Neural cell (in vitro differentiated cells): ENCODE results near the gene AP3S1. TPM values are rescaled to one million over a fixed set of nuclear protein-coding genes. Genes with fewer than 3 reads are reported as not detected.

Source experiments
- H2AFZ ChIP-seq: fragments of 200-600, 300-800 bp; sonication (generic), shearing (Covaris generic); 2 replicates; pipeline ENCODE4 v1.6.0; 2014; ENCODE audit warnings: low read depth, mild to moderate bottlenecking, antibody characterized with exemption, low read length, moderate library complexity
- H3F3A ChIP-seq: fragments of 200-600 bp; shearing (Covaris generic); 2 replicates; pipeline ENCODE4 v1.6.1; 2016; ENCODE audit warnings: mild to moderate bottlenecking, moderate library complexity, mixed read lengths, antibody characterized with exemption, low read length; ENCODE audit not compliant: insufficient read depth, poor library complexity, severe bottlenecking
- H3K27ac ChIP-seq: fragments of 200-600, 300-800 bp; sonication (generic), shearing (Covaris generic); 2 replicates; pipeline ENCODE4 v1.5.1; 2014; ENCODE audit warnings: mild to moderate bottlenecking, low read length, moderate library complexity
- H3K27me3 ChIP-seq: fragments of 300-800, 200-600 bp; sonication (generic), shearing (Covaris generic); 2 replicates; pipeline ENCODE4 v1.6.0; 2014; ENCODE audit warnings: mild to moderate bottlenecking, low read depth, low read length, moderate library complexity; ENCODE audit not compliant: insufficient read depth
- H3K36me3 ChIP-seq: fragments of 300-800, 200-600 bp; sonication (generic), shearing (Covaris generic); 2 replicates; pipeline ENCODE4 v1.5.1; 2014; ENCODE audit warnings: mild to moderate bottlenecking, antibody characterized with exemption, low read length, moderate library complexity; ENCODE audit not compliant: insufficient read depth
- H3K4me2 ChIP-seq: fragments of 300-800, 200-600 bp; sonication (generic), shearing (Covaris generic); 2 replicates; pipeline ENCODE4 v1.6.0; 2014; ENCODE audit warnings: mild to moderate bottlenecking, low read length
- H3K4me3 ChIP-seq: fragments of 300-800, 200-600 bp; sonication (generic), shearing (Covaris generic); 2 replicates; pipeline ENCODE4 v1.5.1; 2014; ENCODE audit warnings: mild to moderate bottlenecking, low read length, moderate library complexity
- H3K79me2 ChIP-seq: fragments of 200-600 bp; shearing (Covaris generic); replicated peaks from 2 replicates; pipeline ENCODE4 v1.6.0; 2014; ENCODE audit warnings: mild to moderate bottlenecking, low read length, moderate library complexity; ENCODE audit not compliant: insufficient read depth
- H3K9ac ChIP-seq: fragments of 300-800, 200-600 bp; sonication (generic), shearing (Covaris generic); 2 replicates; pipeline ENCODE4 v1.6.1; 2016; ENCODE audit warnings: mild to moderate bottlenecking, low read length, mixed read lengths
- H3K9me2 ChIP-seq: fragments of 200-600 bp; shearing (Covaris generic); 2 replicates; pipeline ENCODE4 v1.6.1; 2016; ENCODE audit warnings: mild to moderate bottlenecking, low read length, mixed read lengths; ENCODE audit not compliant: insufficient read depth
- H3K9me3 ChIP-seq: fragments of 200-600, 300-800 bp; sonication (generic), shearing (Covaris generic); 2 replicates; pipeline ENCODE4 v1.6.1; 2016; ENCODE audit warnings: mild to moderate bottlenecking, mixed run types, low read length, moderate library complexity, mixed read lengths
- H4K20me1 ChIP-seq: fragments of 200-600 bp; shearing (Covaris generic); 2 replicates; pipeline ENCODE4 v1.6.1; 2016; ENCODE audit warnings: mild to moderate bottlenecking, mixed run types; ENCODE audit not compliant: insufficient read depth
- CTCF ChIP-seq: fragments of 450-650 bp; IDR thresholded peaks from 2 replicates; pipeline ENCODE4 v1.5.1; 2014; ENCODE audit warnings: antibody characterized with exemption, mild to moderate bottlenecking, moderate library complexity; ENCODE audit not compliant: poor library complexity, severe bottlenecking
- EP300 ChIP-seq: fragments of 450-650 bp; conservative IDR thresholded peaks from 2 replicates; pipeline ENCODE4 v1.6.1; 2014; ENCODE audit warnings: antibody characterized with exemption, mild to moderate bottlenecking, moderate library complexity; ENCODE audit not compliant: poor library complexity, severe bottlenecking
- EZH2 ChIP-seq: fragments of 200-600, 300-800 bp; shearing (Covaris generic), sonication (generic); IDR thresholded peaks from 2 replicates; pipeline ENCODE4 v1.6.1; 2014; ENCODE audit warnings: antibody characterized with exemption, low read length, borderline replicate concordance, mild to moderate bottlenecking; ENCODE audit not compliant: insufficient read depth, poor library complexity, severe bottlenecking
- MXI1 ChIP-seq: fragments of 450-650 bp; conservative IDR thresholded peaks from 2 replicates; pipeline ENCODE4 v1.6.1; 2014; ENCODE audit warnings: antibody characterized with exemption, mild to moderate bottlenecking; ENCODE audit not compliant: poor library complexity, severe bottlenecking
- POLR2AphosphoS5 ChIP-seq: IDR thresholded peaks from 2 replicates; pipeline ENCODE4 v1.6.1; 2012
- RAD21 ChIP-seq: fragments of 450-650 bp; conservative IDR thresholded peaks from 2 replicates; pipeline ENCODE4 v1.6.1; 2014; ENCODE audit warnings: antibody characterized with exemption, mild to moderate bottlenecking, moderate library complexity
- SMC3 ChIP-seq: fragments of 450-650 bp; conservative IDR thresholded peaks from 2 replicates; pipeline ENCODE4 v1.6.1; 2014; ENCODE audit warnings: antibody characterized with exemption, mild to moderate bottlenecking, moderate library complexity; ENCODE audit not compliant: poor library complexity
- TAF1 ChIP-seq: IDR thresholded peaks from 2 replicates; pipeline ENCODE4 v1.6.1; 2012; ENCODE audit warnings: low read depth
- polyA plus RNA-seq: library from polyadenylated mRNA; depleted of rRNA; stranded (reverse); fragments of >200 nt; gene quantifications from 2 replicates; pipeline ENCODE4 v1.2.3, GENCODE V29; 2014
- TF ChIP-seq, protein P1 (sequence below): IDR thresholded peaks from 2 replicates; pipeline ENCODE4 v1.6.1; 2012; ENCODE audit warnings: borderline replicate concordance

The AP3S1 gene
- polyA plus RNA-seq, 1 donor from 2014 or later = 207 TPM

GRCh38 chr5:115817386-115817785 lies 24.3 kb upstream of the AP3S1 start:
- no peaks in the 10 kb centered on the region for H3K9me2 ChIP-seq
- H3K4me3 ChIP-seq = peak overlapping the region; percentile 84
- H3F3A ChIP-seq = peaks cover 2% of the 10 kb centered on the region
- H3K27me3 ChIP-seq = no peaks in the 10 kb centered on the region
- peak overlapping the region; percentile 34 for H3K4me2 ChIP-seq
- H4K20me1 ChIP-seq = no peaks in the 10 kb centered on the region
- H3K9ac ChIP-seq = peak overlapping the region; percentile 89
- H3K9me3 ChIP-seq = no peaks in the 10 kb centered on the region
- peak overlapping the region; percentile 96 for H3K27ac ChIP-seq
- TF ChIP-seq TAF1 (no peak), EZH2 (no peak), RAD21 (no peak), POLR2AphosphoS5 (no peak)
- H3K79me2 ChIP-seq = peaks cover 24% of the 10 kb centered on the region
- H2AFZ ChIP-seq = peak overlapping the region; percentile 78
- peaks cover under 1% of the 10 kb centered on the region for H3K36me3 ChIP-seq

DNA sequence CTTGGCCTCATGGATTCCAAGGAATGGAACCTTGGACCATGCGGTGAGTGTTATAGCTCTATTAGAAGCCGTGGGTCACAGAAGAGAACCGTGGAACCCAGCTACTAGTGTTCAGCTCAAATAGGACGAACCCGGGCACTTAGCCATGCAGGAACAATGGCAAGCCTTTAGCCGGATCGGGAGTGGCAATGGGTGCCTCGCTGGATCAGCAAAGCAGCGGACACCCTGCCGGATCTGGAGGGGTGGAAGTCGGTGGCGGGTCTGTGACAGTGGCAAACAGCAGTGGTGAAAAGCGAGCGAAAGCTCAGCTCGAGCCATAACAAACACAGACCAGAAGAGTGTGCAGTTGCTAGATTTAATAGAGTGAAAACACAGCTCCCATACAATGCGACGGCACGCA lies 22.9 kb upstream of the AP3S1 start:
- H3K9me2 ChIP-seq = no peaks in the 10 kb centered on the region
- no peak overlapping the region for H3K4me3 ChIP-seq
- no peaks in the 10 kb centered on the region for H4K20me1 ChIP-seq
- no peaks in the 10 kb centered on the region for H3K9me3 ChIP-seq
- no peaks in the 10 kb centered on the region for H3K36me3 ChIP-seq
- H3K27ac ChIP-seq = no peak overlapping the region
- H3K27me3 ChIP-seq = no peaks in the 10 kb centered on the region
- peaks cover 2% of the 10 kb centered on the region for H3F3A ChIP-seq
- no peak overlapping the region for H2AFZ ChIP-seq
- H3K9ac ChIP-seq = no peak overlapping the region
- no peak overlapping the region for H3K4me2 ChIP-seq
- TF ChIP-seq CTCF (no peak), TAF1 (no peak), MXI1 (no peak), EP300 (no peak), EZH2 (no peak), POLR2AphosphoS5 (no peak), RAD21 (no peak), SMC3 (no peak)
- TF ChIP-seq, protein P1, sequence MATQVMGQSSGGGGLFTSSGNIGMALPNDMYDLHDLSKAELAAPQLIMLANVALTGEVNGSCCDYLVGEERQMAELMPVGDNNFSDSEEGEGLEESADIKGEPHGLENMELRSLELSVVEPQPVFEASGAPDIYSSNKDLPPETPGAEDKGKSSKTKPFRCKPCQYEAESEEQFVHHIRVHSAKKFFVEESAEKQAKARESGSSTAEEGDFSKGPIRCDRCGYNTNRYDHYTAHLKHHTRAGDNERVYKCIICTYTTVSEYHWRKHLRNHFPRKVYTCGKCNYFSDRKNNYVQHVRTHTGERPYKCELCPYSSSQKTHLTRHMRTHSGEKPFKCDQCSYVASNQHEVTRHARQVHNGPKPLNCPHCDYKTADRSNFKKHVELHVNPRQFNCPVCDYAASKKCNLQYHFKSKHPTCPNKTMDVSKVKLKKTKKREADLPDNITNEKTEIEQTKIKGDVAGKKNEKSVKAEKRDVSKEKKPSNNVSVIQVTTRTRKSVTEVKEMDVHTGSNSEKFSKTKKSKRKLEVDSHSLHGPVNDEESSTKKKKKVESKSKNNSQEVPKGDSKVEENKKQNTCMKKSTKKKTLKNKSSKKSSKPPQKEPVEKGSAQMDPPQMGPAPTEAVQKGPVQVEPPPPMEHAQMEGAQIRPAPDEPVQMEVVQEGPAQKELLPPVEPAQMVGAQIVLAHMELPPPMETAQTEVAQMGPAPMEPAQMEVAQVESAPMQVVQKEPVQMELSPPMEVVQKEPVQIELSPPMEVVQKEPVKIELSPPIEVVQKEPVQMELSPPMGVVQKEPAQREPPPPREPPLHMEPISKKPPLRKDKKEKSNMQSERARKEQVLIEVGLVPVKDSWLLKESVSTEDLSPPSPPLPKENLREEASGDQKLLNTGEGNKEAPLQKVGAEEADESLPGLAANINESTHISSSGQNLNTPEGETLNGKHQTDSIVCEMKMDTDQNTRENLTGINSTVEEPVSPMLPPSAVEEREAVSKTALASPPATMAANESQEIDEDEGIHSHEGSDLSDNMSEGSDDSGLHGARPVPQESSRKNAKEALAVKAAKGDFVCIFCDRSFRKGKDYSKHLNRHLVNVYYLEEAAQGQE = no peak
- peaks cover 15% of the 10 kb centered on the region for H3K79me2 ChIP-seq

DNA sequence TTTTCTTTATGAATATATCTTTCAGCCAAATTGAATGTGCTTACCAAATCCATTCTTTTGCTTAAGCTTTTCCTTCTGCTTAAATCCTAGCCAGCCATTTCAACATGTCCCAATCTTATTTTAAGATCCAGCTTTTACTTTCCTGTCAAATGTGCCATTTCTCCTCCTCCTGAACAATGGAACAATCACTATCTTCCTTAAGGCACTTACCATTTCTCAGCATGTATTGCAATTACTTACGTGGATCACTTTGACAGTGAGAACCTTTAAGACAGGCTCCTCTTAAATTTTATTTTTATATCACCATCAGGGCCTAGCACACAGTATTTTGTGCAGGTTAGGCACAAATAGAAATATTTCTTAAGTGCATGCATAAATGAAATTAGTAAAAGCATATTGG lies 20.9 kb upstream of the AP3S1 start:
- Histone ChIP-seq H3K4me3 (no peak overlapping the region), H3K9me3 (no peaks in the 10 kb centered on the region), H4K20me1 (no peaks in the 10 kb centered on the region), H3K79me2 (no peaks in the 10 kb centered on the region), H3K9me2 (no peaks in the 10 kb centered on the region), H3K27ac (peak overlapping the region; percentile 54), H3K9ac (no peak overlapping the region), H3K4me2 (no peak overlapping the region), H3K36me3 (no peaks in the 10 kb centered on the region), H2AFZ (no peak overlapping the region), H3K27me3 (no peaks in the 10 kb centered on the region), H3F3A (peaks cover 2% of the 10 kb centered on the region)
- TF ChIP-seq SMC3 (no peak), EZH2 (no peak), POLR2AphosphoS5 (peak; percentile 63), EP300 (peak; percentile 92), CTCF (no peak)
- TF ChIP-seq, protein P1 = no peak
